HG03432 (cell line): ENCODE data around the gene CFAP251.

ENCODE experiments used
- ATAC-seq: cut with Tn5 transposase; IDR thresholded peaks from one replicate; pipeline ENCODE4 v1.9.1; 2021; ENCODE audit warnings: mild to moderate bottlenecking, moderate library complexity; ENCODE audit not compliant: unreplicated experiment

The CFAP251 gene

DNA sequence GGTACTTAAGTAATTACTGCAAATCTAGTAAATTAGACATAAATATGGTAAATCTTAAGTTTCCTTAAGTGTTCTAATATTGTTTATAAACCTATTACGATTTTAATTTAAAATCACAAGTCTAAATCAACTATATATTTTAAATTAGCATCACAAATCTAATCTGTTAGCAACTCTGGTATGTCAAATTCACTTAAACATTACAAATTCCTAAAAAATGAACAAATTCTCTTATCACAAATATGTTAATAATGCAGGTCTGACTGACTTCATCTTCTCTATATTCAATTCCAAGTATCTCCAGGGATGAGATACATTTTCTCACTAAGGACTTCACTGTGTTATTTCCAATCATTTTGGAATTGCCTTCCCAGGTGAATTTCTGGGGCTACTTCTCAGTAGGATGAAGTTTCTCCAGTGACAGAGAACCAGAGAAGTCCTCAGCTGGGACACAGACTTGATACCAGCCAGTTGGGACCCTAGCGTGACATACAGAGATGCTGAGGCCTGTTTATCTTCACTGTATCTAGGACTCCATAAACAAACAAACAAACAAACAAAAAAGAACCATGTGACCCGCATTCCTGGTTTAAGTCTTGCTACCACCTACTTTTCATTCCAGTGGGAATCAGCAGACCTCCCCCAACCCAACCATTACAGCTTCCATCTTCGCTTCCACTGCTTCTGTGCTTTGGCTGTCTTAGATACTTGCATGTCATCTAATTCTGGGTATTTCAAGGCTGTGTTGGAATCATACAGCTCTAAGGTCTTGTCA lies 21.8 kb downstream of the CFAP251 start:
- ATAC-seq, result no peak

DNA sequence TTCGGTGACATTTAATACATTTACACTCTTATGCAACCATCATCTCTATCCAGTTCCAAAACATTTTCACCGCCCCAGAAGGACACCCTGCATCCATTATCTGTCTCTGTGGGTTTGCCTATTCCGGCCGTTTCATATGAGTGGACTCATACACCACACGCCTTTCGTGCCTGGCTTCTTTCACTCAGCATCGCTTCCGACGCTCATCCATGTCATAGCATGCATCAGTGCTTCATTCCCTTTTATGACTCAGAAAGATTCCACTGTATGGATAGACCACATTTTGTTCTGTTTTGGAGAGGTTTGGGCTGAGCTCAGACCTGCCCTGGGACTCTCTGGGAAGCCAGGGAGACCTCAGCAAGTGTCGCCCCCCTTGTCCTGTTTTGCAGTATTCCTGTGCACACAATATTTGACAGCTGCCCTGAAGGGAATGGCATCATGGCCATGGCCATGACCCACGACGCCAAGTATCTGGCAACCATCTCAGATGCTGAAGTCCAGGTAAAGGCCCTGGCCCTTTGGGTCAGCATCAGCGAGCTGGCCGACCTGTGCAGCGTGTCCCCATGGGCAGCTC lies 23.8 kb downstream of the CFAP251 start:
- no peak for ATAC-seq

GRCh38 chr12:121943926-121944325 lies 25.5 kb downstream of the CFAP251 start:
- ATAC-seq, result no peak

GRCh38 chr12:121946313-121947025 lies 28.1 kb downstream of the CFAP251 start:
- ATAC-seq, result no peak

DNA sequence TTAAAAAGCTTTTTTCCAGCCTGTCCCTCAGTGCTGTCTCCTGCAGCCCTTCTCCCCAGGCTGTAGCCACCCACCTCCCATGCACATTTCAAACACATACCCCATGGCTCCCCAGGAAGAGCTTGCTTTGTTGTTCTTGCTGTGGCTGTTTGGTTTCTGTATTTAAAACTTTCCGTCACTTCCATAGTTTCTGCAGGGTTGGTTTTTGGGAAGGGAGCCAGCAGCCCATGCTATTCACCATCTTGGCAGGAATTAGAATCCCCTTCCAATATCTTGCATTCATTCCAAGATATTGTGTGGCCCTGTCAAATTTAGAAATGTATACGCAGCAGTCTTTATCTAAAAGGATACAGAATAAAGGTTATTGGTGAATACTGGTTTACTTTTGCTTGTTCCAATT lies 29.6 kb downstream of the CFAP251 start:
- ATAC-seq, result no peak

DNA sequence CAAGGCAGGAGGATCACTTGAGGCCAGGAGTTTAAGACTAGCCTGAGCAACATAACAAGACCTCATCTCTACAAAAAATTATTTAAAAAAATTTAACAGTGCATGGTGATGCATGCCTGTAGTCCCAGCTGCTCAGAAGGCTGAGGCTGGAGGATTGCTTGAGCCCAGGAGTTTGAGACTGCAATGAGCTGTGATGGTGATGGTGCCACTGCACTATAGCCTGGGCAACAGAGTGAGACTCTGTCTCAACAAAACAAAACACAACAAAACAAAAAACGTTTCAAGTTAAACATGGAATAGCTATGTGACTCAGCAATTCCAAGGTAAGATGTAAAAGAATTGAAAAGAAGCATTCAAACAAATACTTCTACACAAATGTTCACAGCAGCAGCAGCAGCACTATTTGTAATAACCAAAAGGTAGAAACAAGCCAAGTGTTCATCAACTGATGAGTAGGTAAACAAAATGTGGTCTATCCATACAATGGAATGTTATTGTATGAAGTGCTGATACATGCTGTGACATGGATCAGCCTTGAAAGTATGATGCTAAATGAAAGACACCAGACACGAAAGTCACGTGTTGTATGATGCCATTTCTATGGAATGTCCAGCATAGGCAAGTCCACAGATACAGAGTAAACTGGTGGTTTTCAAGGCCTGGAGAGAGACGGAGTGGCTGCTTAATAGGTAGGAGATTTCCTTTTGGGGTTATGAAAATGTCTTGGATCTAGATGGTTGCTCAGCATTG lies 31.4 kb downstream of the CFAP251 start:
- ATAC-seq, result no peak

DNA sequence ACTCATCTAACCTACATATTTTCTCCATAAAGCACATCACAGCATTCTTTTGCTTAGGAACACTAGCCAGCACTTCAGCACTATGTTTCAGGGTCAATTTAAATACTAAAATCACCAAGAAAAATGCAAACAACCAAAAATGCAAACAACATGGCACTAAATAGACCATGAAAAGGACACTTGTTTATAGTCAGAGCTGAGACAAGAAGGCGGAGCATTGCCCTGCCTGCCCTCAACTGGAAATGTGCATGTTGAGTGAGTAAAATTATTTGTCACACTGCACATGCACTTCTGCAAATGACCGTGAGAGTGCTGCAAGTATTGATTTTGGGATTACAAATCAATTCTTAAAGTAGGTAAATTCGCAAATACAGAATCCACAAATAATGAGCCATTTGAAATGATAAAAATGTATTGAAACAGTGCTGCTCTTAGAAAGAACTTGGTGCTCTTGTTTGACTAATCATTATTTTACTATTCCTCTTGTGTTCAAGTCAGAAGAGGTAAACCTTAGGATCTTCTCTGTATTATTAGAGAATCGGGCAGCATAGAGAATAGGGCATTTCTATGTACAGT lies 34.8 kb downstream of the CFAP251 start:
- ATAC-seq, result no peak

- no peak for ATAC-seq
These were observed 35.3 kb downstream of the CFAP251 start for GRCh38 chr12:121953695-121954094.

GRCh38 chr12:121955258-121956237 lies 37.2 kb downstream of the CFAP251 start:
- ATAC-seq, result no peak

DNA sequence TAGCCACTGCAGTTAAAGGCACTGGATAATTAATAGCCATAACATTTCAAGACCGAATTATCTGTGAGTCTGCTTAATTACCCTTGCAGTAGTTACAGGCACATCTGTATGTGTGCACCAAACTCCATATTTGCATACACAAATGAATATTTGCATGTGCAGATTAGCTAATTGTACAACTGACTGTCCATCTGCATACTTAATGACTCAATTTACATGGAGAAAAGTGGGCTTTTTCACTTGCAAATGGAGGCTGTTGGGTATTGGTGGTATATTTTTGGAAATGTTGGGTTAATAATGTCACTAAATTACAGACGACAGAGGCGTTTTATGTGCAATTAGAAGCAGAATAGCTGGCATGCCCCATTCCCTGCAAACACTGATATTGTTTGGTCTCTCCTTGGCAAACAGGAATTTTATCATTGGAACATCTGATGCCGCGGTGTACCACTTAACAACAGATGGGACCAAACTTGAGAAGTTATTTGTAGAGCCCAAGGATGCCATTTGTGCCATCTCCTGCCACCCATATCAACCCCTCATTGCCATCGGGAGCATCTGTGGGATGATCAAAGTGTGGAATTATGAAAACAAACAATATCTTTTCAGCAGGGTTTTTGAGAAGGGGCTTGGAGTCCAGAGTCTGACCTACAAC lies 39.6 kb downstream of the CFAP251 start:
- ATAC-seq, result no peak

DNA sequence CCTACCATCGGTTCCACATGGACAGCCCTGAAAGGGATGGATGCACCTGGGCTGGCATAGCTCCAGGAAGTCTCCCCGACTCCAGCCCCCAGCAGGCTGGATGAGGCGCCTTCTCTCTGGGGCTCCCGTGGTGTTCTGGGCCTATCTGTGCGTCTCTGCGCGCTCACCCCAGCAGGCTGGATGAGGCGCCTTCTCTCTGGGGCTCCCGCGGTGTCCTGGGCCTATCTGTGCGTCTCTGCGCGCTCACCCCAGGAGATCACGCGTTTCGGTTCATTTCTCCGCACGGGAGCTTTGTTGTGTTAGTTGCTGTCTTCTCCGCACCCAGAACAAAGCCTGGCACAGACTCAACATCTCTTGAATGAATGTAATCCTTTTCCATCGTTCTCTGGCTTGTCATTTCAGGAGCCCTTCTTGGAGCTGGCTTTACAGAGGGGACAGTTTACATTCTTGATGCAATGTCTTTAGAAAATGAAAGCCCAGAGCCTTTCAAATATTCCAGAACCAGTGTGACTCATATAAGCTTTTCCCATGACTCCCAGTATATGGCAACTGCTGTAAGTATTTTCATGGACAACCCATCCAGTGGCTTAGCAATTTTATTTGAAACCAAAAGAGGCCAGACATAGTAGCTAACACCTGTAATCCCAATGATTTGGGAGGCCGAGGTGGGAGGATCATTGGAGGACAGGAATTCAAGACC lies 40.3 kb downstream of the CFAP251 start:
- no peak for ATAC-seq

DNA sequence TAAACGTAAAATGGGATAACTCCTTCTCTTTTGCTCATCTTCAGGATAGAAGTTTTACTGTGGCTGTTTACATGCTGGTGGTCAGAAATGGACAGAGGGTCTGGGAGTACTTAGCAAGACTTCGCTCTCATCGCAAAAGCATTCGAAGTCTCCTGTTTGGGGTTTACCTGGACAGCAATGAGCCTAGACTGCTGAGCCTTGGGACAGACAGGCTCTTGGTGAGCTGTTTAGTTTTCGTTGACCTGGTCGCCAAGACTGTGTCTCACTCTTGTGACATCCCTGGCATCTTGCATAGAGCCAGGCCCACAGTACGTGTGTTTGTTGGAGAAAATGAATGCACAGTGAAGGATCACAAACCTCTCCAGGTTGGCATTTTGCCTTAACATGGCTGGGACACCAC lies 42.1 kb downstream of the CFAP251 start:
- no peak for ATAC-seq

- ATAC-seq, result no peak
These were observed 42.9 kb downstream of the CFAP251 start for GRCh38 chr12:121961195-121961879.

DNA sequence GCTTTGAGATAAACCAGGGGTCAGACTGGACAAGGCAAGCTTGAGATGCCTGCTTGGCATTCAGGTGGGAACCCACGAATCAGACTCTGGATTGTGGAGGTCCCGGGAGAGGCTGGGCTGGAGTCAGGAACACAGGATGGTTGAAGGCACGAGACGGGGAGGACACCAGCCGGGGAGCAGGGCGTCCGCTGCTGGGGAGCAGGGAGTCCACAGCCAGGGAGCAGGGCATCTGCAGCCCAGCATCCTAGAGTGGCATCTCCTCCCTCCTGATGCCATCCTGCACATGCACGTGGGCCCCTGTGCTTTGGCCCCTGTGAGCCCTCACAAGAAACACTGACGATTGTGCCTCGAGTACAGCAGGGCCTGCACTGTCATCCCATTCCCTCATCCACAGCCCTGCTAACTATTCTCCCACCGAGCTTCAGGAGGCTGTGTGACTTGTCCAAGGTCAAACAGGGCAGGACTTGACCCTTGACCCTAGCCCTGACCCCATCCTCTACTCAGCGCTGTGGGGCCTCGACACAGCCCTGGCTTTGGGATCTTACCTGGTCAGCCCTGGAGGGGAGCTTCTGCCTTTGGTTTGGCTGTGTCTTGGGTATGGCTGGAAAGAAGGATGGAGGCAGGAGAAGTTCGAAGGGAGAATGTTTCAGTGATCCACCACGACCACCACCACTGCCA lies 45.1 kb downstream of the CFAP251 start:
- ATAC-seq, result no peak

DNA sequence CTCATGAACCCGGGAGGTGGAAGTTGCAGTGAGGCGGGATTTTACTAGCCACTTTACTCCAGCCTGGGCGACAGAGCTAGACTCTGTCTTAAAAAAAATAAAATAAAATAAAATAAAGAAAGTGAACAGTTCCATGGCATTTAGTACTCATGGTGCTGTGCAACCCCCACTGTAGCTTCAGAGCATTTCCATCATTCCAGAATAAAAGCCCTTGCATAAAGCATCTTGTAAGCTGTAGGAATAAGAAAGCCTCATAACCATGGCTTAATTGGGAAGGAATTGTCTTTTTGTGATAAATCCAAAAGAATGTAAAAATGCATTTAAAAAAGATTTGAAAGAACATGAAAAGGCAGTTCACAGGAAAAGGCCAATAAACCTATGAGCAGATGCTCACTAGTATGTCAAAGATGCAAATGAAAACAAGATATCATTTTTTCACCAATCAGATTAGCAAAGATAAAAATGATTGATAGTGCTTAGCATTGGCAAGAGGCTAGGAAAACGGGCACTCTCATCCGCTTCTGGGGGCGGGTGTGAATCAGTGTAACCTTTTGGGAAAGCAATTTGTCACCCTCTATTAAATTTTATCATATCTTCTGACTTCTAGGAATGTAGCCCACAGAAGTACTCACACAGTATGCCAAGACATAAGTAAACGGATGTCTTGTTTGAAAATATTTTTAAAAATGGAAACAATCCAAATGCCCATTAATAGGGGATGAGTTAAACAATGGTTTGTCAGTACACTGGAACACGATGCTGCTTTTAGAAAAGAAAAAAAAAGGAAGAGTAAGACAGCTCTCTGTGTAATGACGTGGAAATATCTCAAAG lies 46.6 kb downstream of the CFAP251 start:
- no peak for ATAC-seq

- no peak for ATAC-seq
These were observed 48.6 kb downstream of the CFAP251 start for GRCh38 chr12:121966959-121967358.

DNA sequence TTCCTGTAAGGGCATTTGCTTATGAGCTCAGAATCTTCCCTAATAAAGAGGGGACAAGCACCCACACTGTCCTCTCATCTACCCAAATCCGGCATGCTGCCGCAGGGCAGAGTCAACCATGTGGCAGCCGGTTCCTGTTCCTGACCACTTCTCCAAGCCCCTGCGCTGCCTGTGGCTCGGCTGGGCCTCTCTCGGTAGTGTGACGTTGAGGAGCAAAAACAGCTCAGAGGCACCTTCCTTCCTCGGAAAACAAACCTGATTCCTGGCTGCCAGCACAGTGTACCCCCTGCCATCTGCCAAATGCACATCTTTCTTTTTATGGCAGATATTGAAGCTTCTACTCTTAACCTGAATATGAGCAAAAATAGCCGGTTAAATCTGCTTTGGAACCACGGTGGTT lies 50.5 kb downstream of the CFAP251 start:
- ATAC-seq, result no peak
